Prostate gland (tissue), 2 donors: Measurements from ENCODE around the gene PIK3CD. TPM values are rescaled to one million over a fixed set of nuclear protein-coding genes. Genes with fewer than 3 reads are reported as not detected.

Experiments
- DNase-seq: peaks from one replicate; pipeline ENCODE4 v3.0.0-alpha.2; 2019; ENCODE audit warnings: low spot score
- H3K27ac ChIP-seq, 2 donors: fragments of 200-600 bp; sonication (generic); 2 replicates each; pipeline ENCODE4 v1.5.1; 2017 to 2019
- H3K27me3 ChIP-seq: fragments of 200-600 bp; sonication (generic); replicated peaks from 2 replicates; pipeline ENCODE4 v1.5.1; 2019; ENCODE audit not compliant: insufficient read depth
- H3K36me3 ChIP-seq, 2 donors: fragments of 200-600 bp; sonication (generic); 1 replicate in 1 of 2; 2 replicates in 1 of 2; pipeline versions ENCODE4 v1.5.1 to v1.8.1; 2017 to 2019
- H3K4me1 ChIP-seq: fragments of 200-600 bp; sonication (generic); replicated peaks from 2 replicates; pipeline ENCODE4 v1.5.1; 2019
- H3K4me3 ChIP-seq, 2 donors: fragments of 200-600 bp; sonication (generic); 2 replicates each; pipeline ENCODE4 v1.5.1; 2017 to 2019
- H3K9me3 ChIP-seq: fragments of 200-600 bp; sonication (generic); 2 replicates; pipeline ENCODE4 v1.5.1; 2017
- CTCF ChIP-seq, 4 experiments: fragments of 200-600 bp in 2 of 4; fragments of 450-650 bp in 2 of 4; sonication (generic) in 2 of 4; IDR thresholded peaks; 1 replicate in 3 of 4; 2 replicates in 1 of 4; pipeline ENCODE4 v1.5.1; 2016 to 2019; ENCODE audit warnings: antibody characterized with exemption in 4 of 4, mild to moderate bottlenecking in 2 of 4, moderate library complexity in 2 of 4
- POLR2A ChIP-seq: fragments of 450-650 bp; IDR thresholded peaks from one replicate; pipeline ENCODE4 v1.6.1; 2016; ENCODE audit warnings: antibody characterized with exemption, mild to moderate bottlenecking
- POLR2AphosphoS5 ChIP-seq: sonication (generic); formaldehyde crosslinking; IDR thresholded peaks from one replicate; pipeline ENCODE4 v1.6.1; 2017; ENCODE audit warnings: antibody characterized with exemption
- WGBS: methylation state at CpG from one replicate; pipeline ENCODE4 v1.1.5; 2018; 5-methylcytosine and 5-hydroxymethylcytosine counted together
- intact Hi-C: fragments of 100-400 bp; cut with DNase I; formaldehyde crosslinking; loops from one replicate; pipeline ENCODE4 v1.14.2; 2022
- total RNA-seq, 2 donors: library from RNA; depleted of rRNA; stranded (reverse); fragments of >200 nt; gene quantifications; one replicate each; pipeline ENCODE4 v1.1.0, GENCODE V29; 2016

PIK3CD gene
- total RNA-seq, 2 donors from 2014 or later, result 5.3 to 12.9 TPM

GRCh38 chr1:9731051-9731537 lies 79.6 kb downstream of the PIK3CD start:
- 97% methylated on average over 31 of the region's 31 CpGs for WGBS
- no peak for DNase-seq
- no peaks in the 10 kb centered on the region for H3K9me3 ChIP-seq
- H3K36me3 ChIP-seq, result peaks cover 40 to 56% of the 10 kb centered on the region in 2 donors
- no peak overlapping the region for H3K27ac ChIP-seq
- intact Hi-C loops, result no loop called here
- H3K4me1 ChIP-seq, result no peaks in the 10 kb centered on the region
- no peak for TF ChIP-seq POLR2A
- no peak for TF ChIP-seq POLR2AphosphoS5
- TF ChIP-seq CTCF (IDR thresholded peaks at IDR 0.05), result no peak
- H3K4me3 ChIP-seq, result no peak overlapping the region
- H3K27me3 ChIP-seq, result no peaks in the 10 kb centered on the region

- WGBS, result 93% methylated on average over 18 of the region's 18 CpGs
- H3K4me3 ChIP-seq, result no peak overlapping the region
- intact Hi-C loops, result no loop called here
Observed at GRCh38 chr1:9731561-9731960, 80.0 kb downstream of the PIK3CD start.

DNA sequence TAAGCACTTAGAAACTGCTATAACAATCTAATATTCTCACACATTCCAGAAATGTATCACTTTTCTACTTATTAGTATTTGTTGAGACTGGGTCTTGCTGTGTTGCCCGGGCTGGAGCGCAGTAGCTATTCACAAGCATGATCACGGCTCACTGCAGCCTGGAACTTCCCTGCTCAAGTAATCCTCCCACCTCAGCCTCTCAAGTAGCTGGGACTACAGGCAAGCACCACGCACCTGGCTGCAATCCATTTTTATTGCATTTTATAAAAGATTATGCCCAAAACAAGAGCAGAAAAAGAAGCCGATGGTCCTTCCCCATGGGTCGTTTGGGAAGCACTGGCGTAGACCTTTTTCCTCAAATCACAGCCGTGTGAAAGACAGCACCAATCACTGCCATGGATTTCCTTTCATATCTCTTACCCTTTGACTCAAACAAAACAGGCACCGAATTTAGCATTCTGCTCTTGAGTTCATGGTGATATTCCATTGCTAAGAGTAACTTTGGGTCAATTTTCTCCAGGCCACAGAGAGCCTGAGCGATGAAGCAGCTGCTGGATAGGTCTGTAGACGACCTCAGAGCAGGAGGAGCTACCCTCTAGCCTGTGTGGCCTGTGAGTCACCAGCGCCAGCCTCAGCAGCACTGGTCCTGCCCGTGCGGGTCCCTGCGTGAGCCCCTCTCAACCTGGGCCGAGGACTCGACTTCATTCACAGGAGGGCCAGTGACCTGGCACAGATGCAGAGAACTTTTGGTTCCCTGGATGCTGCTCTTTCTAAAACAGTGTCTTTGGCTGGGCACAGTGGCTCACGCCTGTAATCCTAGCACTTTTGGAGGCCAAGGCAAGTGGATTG lies 80.8 kb downstream of the PIK3CD start:
- Histone ChIP-seq H3K9me3 (no peaks in the 10 kb centered on the region), H3K4me1 (no peaks in the 10 kb centered on the region), H3K4me3 (no peak overlapping the region), H3K27me3 (no peaks in the 10 kb centered on the region), H3K36me3 (peaks cover 40 to 58% of the 10 kb centered on the region in 2 donors), H3K27ac (no peak overlapping the region)
- intact Hi-C loops, result no loop called here
- 90% methylated on average over 18 of the region's 18 CpGs for WGBS
- DNase-seq, result no peak
- no peak for TF ChIP-seq CTCF (IDR thresholded peaks at IDR 0.05)
- TF ChIP-seq POLR2A, result no peak
- no peak for TF ChIP-seq POLR2AphosphoS5

More at GRCh38 chr1:9731561-9731960, 80.0 kb downstream of the PIK3CD start:
- H3K4me1 ChIP-seq, result no peaks in the 10 kb centered on the region
- no peaks in the 10 kb centered on the region for H3K9me3 ChIP-seq
- peaks cover 40 to 58% of the 10 kb centered on the region in 2 donors for H3K36me3 ChIP-seq
- H3K27ac ChIP-seq, result no peak overlapping the region
- no peak for DNase-seq
- TF ChIP-seq POLR2A, result no peak
- no peak for TF ChIP-seq CTCF (IDR thresholded peaks at IDR 0.05)
- no peak for TF ChIP-seq POLR2AphosphoS5
- no peaks in the 10 kb centered on the region for H3K27me3 ChIP-seq

GRCh38 chr1:9733160-9733789 lies 81.7 kb downstream of the PIK3CD start:
- Histone ChIP-seq H3K36me3 (peaks cover 40 to 58% of the 10 kb centered on the region in 2 donors), H3K27ac (no peak overlapping the region), H3K4me3 (no peak overlapping the region), H3K27me3 (no peaks in the 10 kb centered on the region), H3K9me3 (no peaks in the 10 kb centered on the region), H3K4me1 (no peaks in the 10 kb centered on the region)
- intact Hi-C loops, result no loop called here
- DNase-seq, result no peak
- TF ChIP-seq POLR2A, result no peak
- TF ChIP-seq POLR2AphosphoS5, result no peak
- TF ChIP-seq CTCF (IDR thresholded peaks at IDR 0.05), result no peak
- 95% methylated on average over 14 of the region's 14 CpGs for WGBS
